Mesodermal cell (in vitro differentiated cells): ENCODE results near the gene CCDC91.
"Not testable (repeated sequence)": the region's sequence is repeated elsewhere in the genome, so short reads cannot be mapped to it uniquely, and the experiment has no call there.

Experiments
- H3K27ac ChIP-seq: 2 replicates; pipeline ENCODE4 v1.7.0; 2013; ENCODE audit warnings: mild to moderate bottlenecking, low read depth, low read length, moderate library complexity; ENCODE audit not compliant: severe bottlenecking
- H3K36me3 ChIP-seq: 2 replicates; pipeline ENCODE4 v1.7.1; 2013; ENCODE audit warnings: mild to moderate bottlenecking, low read length, moderate library complexity; ENCODE audit not compliant: control insufficient read depth, insufficient read depth
- H3K4me1 ChIP-seq: one replicate; pipeline ENCODE4 v1.7.1; 2013; ENCODE audit warnings: mild to moderate bottlenecking, low read length; ENCODE audit not compliant: insufficient read depth, control insufficient read depth, poor library complexity, severe bottlenecking
- H3K4me3 ChIP-seq: 2 replicates; pipeline ENCODE4 v1.7.0; 2013; ENCODE audit warnings: low read length, control low read depth, mild to moderate bottlenecking; ENCODE audit not compliant: insufficient read depth, poor library complexity, severe bottlenecking; ENCODE audit errors: extremely low read depth
- H3K9me3 ChIP-seq: 2 replicates; pipeline ENCODE4 v1.7.1; 2013; ENCODE audit warnings: mild to moderate bottlenecking, low read length, moderate library complexity; ENCODE audit not compliant: control insufficient read depth
- WGBS, 2 experiments: methylation state at CpG; one replicate each; pipeline ENCODE4 v1.1.5; 2013; ENCODE audit warnings: missing lambda C conversion rate in 2 of 2; ENCODE audit not compliant: insufficient coverage in 2 of 2; 5-methylcytosine and 5-hydroxymethylcytosine counted together

The CCDC91 gene

DNA sequence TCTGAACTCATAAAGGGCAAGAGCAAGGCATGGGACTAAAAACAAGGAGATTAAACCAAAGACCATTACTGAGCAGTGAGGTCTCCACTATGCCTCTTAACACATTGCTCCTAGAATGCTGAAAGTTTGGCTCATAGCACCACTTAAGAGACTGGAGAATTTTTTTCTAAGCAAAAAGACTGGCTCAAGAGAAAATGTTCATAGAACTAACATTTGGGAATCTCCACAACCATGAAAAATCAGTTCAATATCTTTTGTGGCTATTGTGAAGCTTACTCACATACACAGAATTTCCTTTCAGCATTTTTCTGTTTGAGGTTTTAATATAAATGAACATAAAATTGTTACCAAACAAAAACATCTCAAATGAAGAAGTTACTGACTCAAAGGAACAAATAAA, 255.8 kb downstream of the CCDC91 start:
- no peak overlapping the region for H3K4me3 ChIP-seq
- no peaks in the 10 kb centered on the region for H3K36me3 ChIP-seq
- no peaks in the 10 kb centered on the region for H3K9me3 ChIP-seq
- H3K4me1 ChIP-seq, result no peaks in the 10 kb centered on the region
- H3K27ac ChIP-seq, result no peak overlapping the region

GRCh38 chr12:28453686-28454085, 263.4 kb downstream of the CCDC91 start:
- H3K4me3 ChIP-seq, result no peak overlapping the region
- H3K36me3 ChIP-seq, result no peaks in the 10 kb centered on the region
- no peaks in the 10 kb centered on the region for H3K9me3 ChIP-seq
- WGBS, 2 experiments, result no CpG with 5 or more reads among the region's 4 CpGs
- no peaks in the 10 kb centered on the region for H3K4me1 ChIP-seq
- no peak overlapping the region for H3K27ac ChIP-seq

DNA sequence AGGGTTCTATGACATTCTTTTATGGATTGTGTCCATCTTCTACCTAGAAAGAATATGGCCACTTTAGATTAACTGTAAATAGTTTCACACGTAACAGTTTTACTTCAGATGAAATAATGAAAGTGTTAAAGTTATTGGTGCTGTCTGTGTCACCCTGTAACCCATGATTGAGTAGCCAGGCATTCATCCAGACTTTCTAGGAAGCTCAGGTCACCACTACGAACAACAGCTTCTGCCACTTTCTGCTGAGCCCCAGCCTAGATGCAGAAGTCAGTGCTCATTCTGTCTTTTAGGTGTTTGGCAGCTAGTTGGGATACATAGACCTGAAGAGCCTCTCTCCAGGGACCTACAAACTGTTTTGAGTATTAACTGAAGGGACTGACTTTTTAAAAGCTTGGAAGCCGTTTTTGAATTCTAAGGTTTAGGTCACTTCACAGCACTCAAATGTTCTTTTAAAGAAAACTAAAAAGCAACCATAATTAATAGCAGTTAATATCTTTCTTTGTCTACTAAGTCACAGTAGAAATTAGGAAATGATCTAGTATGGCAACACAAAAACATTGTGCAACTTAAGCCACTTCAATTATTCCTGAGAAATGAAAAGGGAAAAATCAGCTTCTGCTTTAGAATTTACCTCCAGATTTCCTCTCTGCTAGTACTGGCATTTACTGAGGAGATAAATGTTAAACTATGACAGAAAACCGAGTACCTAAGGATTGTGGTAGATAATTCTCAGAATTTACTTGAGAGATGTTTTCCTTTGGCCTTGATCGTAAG, 266.9 kb downstream of the CCDC91 start:
- Histone ChIP-seq H3K36me3 (no peaks in the 10 kb centered on the region), H3K4me1 (no peaks in the 10 kb centered on the region), H3K9me3 (no peaks in the 10 kb centered on the region), H3K27ac (no peak overlapping the region), H3K4me3 (no peak overlapping the region)
- WGBS, 2 experiments, result 61 to 84% methylated on average over 3 of the region's 5 CpGs

GRCh38 chr12:28457785-28458184, 267.5 kb downstream of the CCDC91 start:
- 94% methylated on average over 2 of the region's 3 CpGs; no CpG with 5 or more reads in 1 of the 2 experiments for WGBS, 2 experiments
- no peaks in the 10 kb centered on the region for H3K4me1 ChIP-seq

DNA sequence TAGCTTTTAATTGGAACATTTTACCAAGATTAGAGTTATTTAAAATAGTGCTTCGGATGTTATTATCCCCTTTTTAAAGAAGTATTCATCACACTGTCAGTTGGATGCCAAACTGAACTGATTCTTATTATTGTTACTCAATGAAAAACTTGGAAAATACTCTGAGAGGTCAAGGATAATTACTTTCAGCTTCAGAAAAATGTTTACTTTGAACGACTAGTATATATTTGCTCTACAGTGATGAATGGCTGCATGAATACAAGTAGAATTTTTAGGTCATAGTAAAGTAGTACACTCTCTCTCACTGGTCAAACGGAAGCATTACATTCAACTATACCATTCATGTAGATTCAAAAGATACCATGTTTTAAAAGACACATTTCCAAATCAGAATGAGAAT, 269.2 kb downstream of the CCDC91 start:
- Histone ChIP-seq H3K4me1 (no peaks in the 10 kb centered on the region), H3K9me3 (no peaks in the 10 kb centered on the region), H3K4me3 (no peak overlapping the region), H3K36me3 (no peaks in the 10 kb centered on the region), H3K27ac (no peak overlapping the region)
- WGBS, 2 experiments, result no CpG with 5 or more reads among the region's 3 CpGs

More at GRCh38 chr12:28457785-28458184, 267.5 kb downstream of the CCDC91 start:
- Histone ChIP-seq H3K9me3 (no peaks in the 10 kb centered on the region), H3K27ac (no peak overlapping the region), H3K4me3 (no peak overlapping the region), H3K36me3 (no peaks in the 10 kb centered on the region)

DNA sequence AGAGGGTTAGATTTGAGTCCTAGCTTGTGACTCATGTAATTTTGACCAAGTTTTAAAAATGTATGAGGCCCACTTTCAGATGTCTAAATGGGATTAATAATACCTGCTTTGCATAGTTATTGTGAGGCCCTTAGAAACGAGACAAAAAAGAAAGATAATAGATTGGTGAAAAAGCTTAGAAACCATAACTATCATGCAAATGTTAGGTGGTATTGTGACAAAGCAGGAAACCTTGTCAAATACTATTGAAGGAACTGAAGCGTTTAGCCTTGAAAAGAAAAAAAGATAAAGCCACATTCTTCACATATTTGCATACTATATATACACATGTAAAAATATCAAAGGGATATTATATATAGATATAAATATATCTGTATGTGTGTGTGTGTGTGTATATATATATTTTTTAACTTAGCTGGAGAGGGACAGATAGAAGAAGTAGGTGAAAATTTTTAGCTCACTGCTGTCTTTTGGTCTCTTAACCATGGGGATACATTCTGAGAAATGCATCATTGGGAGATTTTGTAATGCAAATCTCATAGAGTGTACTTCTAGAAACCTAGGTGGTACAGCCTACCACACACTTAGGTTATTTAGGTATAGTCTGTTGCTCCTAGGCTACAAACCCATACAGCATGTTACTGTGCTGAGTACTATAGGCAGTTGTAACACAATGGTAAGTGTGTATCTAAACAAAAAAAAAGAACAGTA, 270.3 kb downstream of the CCDC91 start:
- no CpG with 5 or more reads among the region's 2 CpGs for WGBS, 2 experiments

DNA sequence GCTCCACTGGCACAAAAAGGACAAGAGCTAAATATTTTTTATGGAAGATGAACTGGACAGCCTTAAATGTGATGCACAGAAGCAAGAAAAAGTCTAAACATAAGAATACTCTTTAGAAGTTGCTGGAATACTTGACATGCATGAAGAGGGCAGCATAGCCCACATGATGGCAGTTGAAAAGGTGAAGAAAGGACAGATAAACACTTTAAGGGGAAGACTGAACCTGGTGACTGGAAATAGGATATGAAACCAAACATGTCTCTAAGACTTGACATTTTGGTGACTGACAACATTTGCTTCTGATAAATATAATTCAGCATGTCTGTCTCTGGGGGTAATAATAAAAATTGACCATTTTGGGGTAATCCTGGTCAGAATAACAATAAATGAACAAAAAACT, 273.1 kb downstream of the CCDC91 start:
- Histone ChIP-seq H3K36me3 (no peaks in the 10 kb centered on the region), H3K4me3 (no peak overlapping the region), H3K9me3 (no peaks in the 10 kb centered on the region), H3K27ac (no peak overlapping the region), H3K4me1 (no peaks in the 10 kb centered on the region)

More for the DNA sequence above, 270.3 kb downstream of the CCDC91 start:
- H3K36me3 ChIP-seq, result no peaks in the 10 kb centered on the region
- H3K4me3 ChIP-seq, result no peak overlapping the region
- H3K27ac ChIP-seq, result no peak overlapping the region
- no peaks in the 10 kb centered on the region for H3K4me1 ChIP-seq
- no peaks in the 10 kb centered on the region for H3K9me3 ChIP-seq

DNA sequence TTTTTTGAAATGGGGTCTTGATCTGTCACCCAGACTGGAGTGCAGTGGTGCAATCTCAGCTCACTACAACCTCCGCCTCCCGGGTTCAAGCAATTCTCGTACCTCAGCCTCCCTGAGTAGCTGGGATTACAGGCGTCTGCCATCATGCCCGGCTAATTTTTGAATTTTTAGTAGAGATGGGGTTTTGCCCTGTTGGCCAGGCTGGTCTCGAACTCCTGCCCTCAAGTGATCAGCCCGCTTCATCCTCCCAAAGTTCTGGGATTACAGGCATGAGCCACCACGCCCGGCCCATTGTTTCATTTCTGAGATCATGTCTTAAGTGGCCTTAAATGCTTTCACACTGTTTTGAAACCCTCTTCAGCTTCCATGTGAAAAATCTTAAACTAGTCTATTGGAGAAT, 281.5 kb downstream of the CCDC91 start:
- not testable (repeated sequence) for H3K27ac ChIP-seq, H3K36me3 ChIP-seq, H3K9me3 ChIP-seq, H3K4me1 ChIP-seq, H3K4me3 ChIP-seq
- 86 to 96% methylated on average over 6 to 8 of the region's 9 CpGs for WGBS, 2 experiments

DNA sequence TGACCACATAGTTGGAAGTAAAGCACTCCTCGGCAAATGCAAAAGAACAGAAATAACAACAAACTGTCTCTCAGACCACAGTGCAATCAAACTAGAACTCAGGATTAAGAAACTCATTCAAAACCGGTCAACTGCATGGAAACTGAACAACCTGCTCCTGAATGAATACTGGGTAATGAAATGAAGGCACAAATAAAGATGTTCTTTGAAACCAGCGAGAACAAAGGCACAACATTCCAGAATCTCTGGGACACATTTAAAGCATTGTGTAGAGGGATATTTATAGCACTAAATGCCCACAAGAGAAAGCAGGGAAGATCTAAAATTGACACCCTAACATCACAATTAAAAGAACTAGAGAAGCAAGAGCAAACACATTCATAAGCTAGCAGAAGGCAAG, 285.9 kb downstream of the CCDC91 start:
- H3K4me3 ChIP-seq, H3K27ac ChIP-seq, H3K36me3 ChIP-seq, H3K9me3 ChIP-seq, H3K4me1 ChIP-seq: not testable (repeated sequence)
- 0% methylated on average over 1 of the region's 3 CpGs for WGBS, 2 experiments

DNA sequence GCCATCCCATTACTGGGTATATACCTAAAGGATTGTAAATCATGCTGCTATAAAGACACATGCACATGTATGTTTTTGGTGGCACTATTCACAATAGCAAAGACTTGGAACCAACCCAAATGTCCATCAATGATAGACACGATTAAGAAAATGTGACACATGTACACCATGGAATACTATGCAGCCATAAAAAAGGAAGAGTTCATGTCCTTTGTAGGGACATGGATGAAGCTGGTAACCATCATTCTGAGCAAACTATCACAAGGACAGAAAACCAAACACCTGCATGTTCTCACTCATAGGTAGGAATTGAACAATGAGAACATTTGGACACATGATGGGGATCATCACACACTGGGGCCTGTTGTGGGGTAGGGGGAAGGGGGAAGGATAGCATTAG, 288.8 kb downstream of the CCDC91 start:
- not testable (repeated sequence) for H3K4me3 ChIP-seq, H3K27ac ChIP-seq, H3K9me3 ChIP-seq, H3K36me3 ChIP-seq, H3K4me1 ChIP-seq
- WGBS, 2 experiments, result 88% methylated on average over 1 of the region's 1 CpG; no CpG with 5 or more reads in 1 of the 2 experiments

GRCh38 chr12:28479683-28480082, 289.4 kb downstream of the CCDC91 start:
- no peaks in the 10 kb centered on the region for H3K36me3 ChIP-seq
- H3K4me1 ChIP-seq, result no peaks in the 10 kb centered on the region
- H3K4me3 ChIP-seq, result no peak overlapping the region
- H3K27ac ChIP-seq, result no peak overlapping the region
- 70 to 85% methylated on average over 1 of the region's 1 CpG for WGBS, 2 experiments
- H3K9me3 ChIP-seq, result no peaks in the 10 kb centered on the region
